Calu3 (cell line): Measurements from ENCODE around the gene NLRC5. TPM values are rescaled to one million over a fixed set of nuclear protein-coding genes. Genes with fewer than 3 reads are reported as not detected.

Experiments used
- BruUV-seq: library from RNA; stranded (reverse); fragments of 400-500 nt; replicated peaks from 2 replicates; lab custom pipeline; 2021; lab: Mats Ljungman, UMichigan
- CTCF ChIA-PET: fragments of 300-600 bp; sonication (Branson Sonifier 250); formaldehyde crosslinking; loops from one replicate; lab custom pipeline; 2022; ENCODE audit warnings: antibody characterized with exemption; lab: Charles Lee
- DNase-seq: peaks from one replicate; pipeline ENCODE4 v3.0.0; 2022
- H3K27ac Mint-ChIP-seq: one replicate; pipeline ENCODE4 v1.8.0; 2022; ENCODE audit warnings: mixed read lengths; ENCODE audit not compliant: unreplicated experiment
- H3K27me3 Mint-ChIP-seq: one replicate; pipeline ENCODE4 v1.8.0; 2022; ENCODE audit warnings: mixed read lengths; ENCODE audit not compliant: unreplicated experiment
- H3K36me3 Mint-ChIP-seq: one replicate; pipeline ENCODE4 v1.8.0; 2022; ENCODE audit warnings: mild to moderate bottlenecking, moderate library complexity, mixed read lengths; ENCODE audit not compliant: insufficient read depth, unreplicated experiment
- H3K4me1 Mint-ChIP-seq: one replicate; pipeline ENCODE4 v1.8.0; 2022; ENCODE audit warnings: mild to moderate bottlenecking, low read depth, mixed read lengths; ENCODE audit not compliant: unreplicated experiment
- H3K4me3 Mint-ChIP-seq: one replicate; pipeline ENCODE4 v1.8.0; 2022; ENCODE audit warnings: mild to moderate bottlenecking, low read depth, moderate library complexity, mixed read lengths; ENCODE audit not compliant: unreplicated experiment
- H3K9me3 Mint-ChIP-seq: one replicate; pipeline ENCODE4 v1.8.0; 2022; ENCODE audit warnings: low read depth, mixed read lengths; ENCODE audit not compliant: unreplicated experiment
- intact Hi-C: fragments of 100-400 bp; cut with micrococcal nuclease; formaldehyde crosslinking; loops from one replicate; pipeline ENCODE4 v1.10.0; 2022; ENCODE audit not compliant: unreplicated experiment
- total RNA-seq: library from RNA; stranded (reverse); gene quantifications from 2 replicates; pipeline ENCODE4 v1.2.3, GENCODE V29; 2022
- TF ChIP-seq, protein P1 (sequence below): fragments of 200-600 bp; IDR thresholded peaks from one replicate; pipeline ENCODE4 v1.8.0; 2022; ENCODE audit warnings: antibody characterized with exemption; ENCODE audit not compliant: unreplicated experiment

Gene NLRC5
- total RNA-seq, 1 experiment from 2014 or later: 18.0 TPM

DNA sequence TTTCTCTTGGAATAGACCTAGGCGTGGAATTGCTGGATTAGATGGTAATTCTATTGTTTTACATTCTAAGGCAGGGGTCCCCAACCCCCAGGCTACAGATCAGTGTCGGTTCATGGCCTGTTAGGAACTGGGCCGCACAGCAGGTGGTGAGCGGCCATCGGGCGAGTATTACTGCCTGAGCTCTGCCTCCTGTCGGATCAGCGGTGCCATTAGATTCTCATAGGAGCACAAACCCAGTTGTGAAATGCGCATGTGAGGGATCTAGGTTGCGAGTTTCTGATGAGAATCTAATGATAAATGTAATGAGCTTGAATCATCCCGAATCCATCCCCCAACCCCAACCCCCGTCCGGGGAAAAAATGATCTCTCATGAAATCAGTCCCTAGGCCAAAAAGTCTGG lies 23.0 kb downstream of the NLRC5 start:
- Mint-ChIP-seq H3K36me3 (peaks cover 3% of the 10 kb centered on the region), H3K27me3 (no peaks in the 10 kb centered on the region), H3K27ac (no peak overlapping the region), H3K4me3 (no peak overlapping the region), H3K9me3 (no peaks in the 10 kb centered on the region), H3K4me1 (no peaks in the 10 kb centered on the region)
- no peak for DNase-seq
- TF ChIP-seq, protein P1, sequence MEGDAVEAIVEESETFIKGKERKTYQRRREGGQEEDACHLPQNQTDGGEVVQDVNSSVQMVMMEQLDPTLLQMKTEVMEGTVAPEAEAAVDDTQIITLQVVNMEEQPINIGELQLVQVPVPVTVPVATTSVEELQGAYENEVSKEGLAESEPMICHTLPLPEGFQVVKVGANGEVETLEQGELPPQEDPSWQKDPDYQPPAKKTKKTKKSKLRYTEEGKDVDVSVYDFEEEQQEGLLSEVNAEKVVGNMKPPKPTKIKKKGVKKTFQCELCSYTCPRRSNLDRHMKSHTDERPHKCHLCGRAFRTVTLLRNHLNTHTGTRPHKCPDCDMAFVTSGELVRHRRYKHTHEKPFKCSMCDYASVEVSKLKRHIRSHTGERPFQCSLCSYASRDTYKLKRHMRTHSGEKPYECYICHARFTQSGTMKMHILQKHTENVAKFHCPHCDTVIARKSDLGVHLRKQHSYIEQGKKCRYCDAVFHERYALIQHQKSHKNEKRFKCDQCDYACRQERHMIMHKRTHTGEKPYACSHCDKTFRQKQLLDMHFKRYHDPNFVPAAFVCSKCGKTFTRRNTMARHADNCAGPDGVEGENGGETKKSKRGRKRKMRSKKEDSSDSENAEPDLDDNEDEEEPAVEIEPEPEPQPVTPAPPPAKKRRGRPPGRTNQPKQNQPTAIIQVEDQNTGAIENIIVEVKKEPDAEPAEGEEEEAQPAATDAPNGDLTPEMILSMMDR: no peak
- intact Hi-C loops: no loop called here
- CTCF ChIA-PET: no interaction called here
- no TSS peak for BruUV-seq

DNA sequence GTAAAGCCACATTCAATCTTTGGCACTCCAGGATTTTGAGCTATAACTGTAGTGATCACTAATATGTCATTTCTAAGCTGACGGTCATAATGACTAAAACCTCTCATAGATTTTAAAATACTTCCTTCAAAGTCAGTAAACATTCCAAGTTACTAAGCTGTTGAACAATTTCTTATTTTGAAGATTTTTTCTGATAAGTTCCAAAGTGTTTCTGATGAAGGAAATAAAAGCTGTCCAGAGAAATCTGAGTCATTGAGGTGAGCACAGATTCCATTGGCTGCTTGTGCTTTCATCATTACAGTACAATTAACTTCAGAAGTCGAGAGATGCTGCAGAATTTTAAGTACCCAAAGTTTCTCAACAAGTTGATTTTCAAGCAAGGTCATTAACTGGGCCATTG lies 23.9 kb downstream of the NLRC5 start:
- H3K36me3 Mint-ChIP-seq: peaks cover 6% of the 10 kb centered on the region
- BruUV-seq: no TSS peak
- H3K27ac Mint-ChIP-seq: no peak overlapping the region
- H3K9me3 Mint-ChIP-seq: no peaks in the 10 kb centered on the region
- H3K4me1 Mint-ChIP-seq: no peaks in the 10 kb centered on the region
- no peak overlapping the region for H3K4me3 Mint-ChIP-seq
- CTCF ChIA-PET: interaction anchor here (0.5 to 0.6 kb wide), 2 partner anchors 20 to 30 kb away, joined by 3 to 4 read pairs; no protein-coding TSS in a partner anchor
- no peaks in the 10 kb centered on the region for H3K27me3 Mint-ChIP-seq
- TF ChIP-seq, protein P1: no peak
- DNase-seq: no peak
- intact Hi-C loops: no loop called here

DNA sequence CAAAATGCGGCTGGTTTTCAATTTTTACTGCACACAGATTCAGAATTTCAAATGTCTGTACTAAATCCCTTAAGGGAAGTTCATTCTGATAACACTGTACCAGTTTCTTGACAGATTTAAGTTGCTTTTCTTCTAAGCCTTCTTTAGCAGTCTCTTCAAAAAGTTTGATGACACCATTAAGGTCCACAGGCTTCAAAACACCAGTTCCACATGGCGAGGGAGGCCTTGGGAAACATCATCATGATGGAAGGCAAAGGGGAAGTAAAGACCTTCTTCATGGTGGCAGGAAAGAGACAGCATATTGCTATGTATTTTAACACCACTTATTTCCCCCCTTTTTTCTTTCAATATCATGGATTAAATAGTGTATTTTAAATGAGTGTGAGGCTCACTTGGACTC lies 24.5 kb downstream of the NLRC5 start:
- no peaks in the 10 kb centered on the region for H3K27me3 Mint-ChIP-seq
- H3K4me3 Mint-ChIP-seq: no peak overlapping the region
- H3K27ac Mint-ChIP-seq: no peak overlapping the region
- no TSS peak for BruUV-seq
- intact Hi-C loops: no loop called here
- TF ChIP-seq, protein P1: no peak
- no peaks in the 10 kb centered on the region for H3K9me3 Mint-ChIP-seq
- CTCF ChIA-PET: no interaction called here
- DNase-seq: no peak
- no peaks in the 10 kb centered on the region for H3K4me1 Mint-ChIP-seq
- H3K36me3 Mint-ChIP-seq: peaks cover 6% of the 10 kb centered on the region

DNA sequence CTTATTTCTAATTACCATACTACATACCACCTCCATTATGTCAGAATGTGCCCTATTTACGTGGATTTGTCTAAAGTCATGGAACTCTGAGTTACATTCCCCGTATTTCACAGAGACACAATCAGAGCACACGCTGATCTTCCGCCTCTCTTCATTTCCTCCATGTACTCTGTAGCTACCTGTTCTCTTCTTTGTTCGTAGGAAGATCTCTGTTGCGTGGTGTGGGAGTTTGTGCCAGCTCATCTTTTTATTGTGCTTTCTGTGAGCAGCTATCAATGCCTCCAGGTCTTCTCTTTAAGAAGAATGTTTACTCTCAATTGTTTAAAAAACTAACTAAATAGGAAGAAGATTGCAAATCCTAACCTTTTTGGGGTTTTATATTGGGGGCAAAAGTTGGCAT lies 26.9 kb downstream of the NLRC5 start:
- Mint-ChIP-seq H3K27ac (no peak overlapping the region), H3K27me3 (peaks cover 22% of the 10 kb centered on the region), H3K4me3 (no peak overlapping the region), H3K36me3 (peaks cover 6% of the 10 kb centered on the region), H3K4me1 (no peaks in the 10 kb centered on the region), H3K9me3 (no peaks in the 10 kb centered on the region)
- TF ChIP-seq, protein P1: no peak
- intact Hi-C loops: no loop called here
- no TSS peak for BruUV-seq
- CTCF ChIA-PET: interaction anchor here (0.9 kb wide), 1 partner anchor 9 kb away, joined by 5 read pairs; no protein-coding TSS in a partner anchor
- DNase-seq: no peak
